ENCODE results near the gene IGSF21.

The IGSF21 gene

DNA sequence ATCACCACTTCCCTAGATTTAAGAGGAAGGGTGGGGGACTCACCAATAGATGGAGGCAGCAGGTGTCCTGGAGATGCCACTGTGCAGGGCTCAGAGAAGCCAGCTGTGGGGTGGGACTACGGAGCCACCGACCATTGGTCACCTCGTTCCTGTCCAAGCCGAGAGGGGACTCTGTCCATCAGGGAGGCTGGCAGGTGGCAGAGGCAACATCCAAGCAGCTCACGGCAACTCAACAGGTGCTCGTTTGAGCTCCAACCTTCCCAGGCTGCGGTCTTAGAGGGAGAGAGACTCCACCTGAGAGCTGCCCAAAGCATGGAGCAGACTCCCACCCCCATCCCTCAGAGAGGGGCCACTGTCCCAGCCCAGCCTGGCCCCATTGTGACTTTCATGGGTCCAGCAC lies 71.4 kb downstream of the IGSF21 start:
- H3K79me2 ChIP-seq (ENCODE audit: control insufficient read depth, low read length): no peaks in the 10 kb centered on the region
- no peak overlapping the region for H3K4me2 ChIP-seq (ENCODE audit: low read length)
- TF ChIP-seq, protein P1, sequence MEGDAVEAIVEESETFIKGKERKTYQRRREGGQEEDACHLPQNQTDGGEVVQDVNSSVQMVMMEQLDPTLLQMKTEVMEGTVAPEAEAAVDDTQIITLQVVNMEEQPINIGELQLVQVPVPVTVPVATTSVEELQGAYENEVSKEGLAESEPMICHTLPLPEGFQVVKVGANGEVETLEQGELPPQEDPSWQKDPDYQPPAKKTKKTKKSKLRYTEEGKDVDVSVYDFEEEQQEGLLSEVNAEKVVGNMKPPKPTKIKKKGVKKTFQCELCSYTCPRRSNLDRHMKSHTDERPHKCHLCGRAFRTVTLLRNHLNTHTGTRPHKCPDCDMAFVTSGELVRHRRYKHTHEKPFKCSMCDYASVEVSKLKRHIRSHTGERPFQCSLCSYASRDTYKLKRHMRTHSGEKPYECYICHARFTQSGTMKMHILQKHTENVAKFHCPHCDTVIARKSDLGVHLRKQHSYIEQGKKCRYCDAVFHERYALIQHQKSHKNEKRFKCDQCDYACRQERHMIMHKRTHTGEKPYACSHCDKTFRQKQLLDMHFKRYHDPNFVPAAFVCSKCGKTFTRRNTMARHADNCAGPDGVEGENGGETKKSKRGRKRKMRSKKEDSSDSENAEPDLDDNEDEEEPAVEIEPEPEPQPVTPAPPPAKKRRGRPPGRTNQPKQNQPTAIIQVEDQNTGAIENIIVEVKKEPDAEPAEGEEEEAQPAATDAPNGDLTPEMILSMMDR (IDR thresholded peaks at IDR 0.05; ENCODE audit: low read depth, low read length, poor library complexity, severe bottlenecking): no peak
- no peak for TF ChIP-seq EZH2phosphoT487 (IDR thresholded peaks at IDR 0.05; ENCODE audit: borderline replicate concordance, low read length)
- no peaks in the 10 kb centered on the region for H3K36me3 ChIP-seq (ENCODE audit: control insufficient read depth, low read length)
- no peaks in the 10 kb centered on the region for H4K20me1 ChIP-seq (ENCODE audit: control insufficient read depth, insufficient read depth, low read depth, low read length)
- H3K27ac ChIP-seq (ENCODE audit: low read depth, low read length): no peak overlapping the region
- H3K27me3 ChIP-seq (ENCODE audit: control insufficient read depth, low read length): no peaks in the 10 kb centered on the region; the same call in 1 of the 2 replicates
- H3K4me3 ChIP-seq (ENCODE audit: low read length): no peak overlapping the region
- H3K9me3 ChIP-seq (ENCODE audit: control insufficient read depth, insufficient read depth, low read length): no peaks in the 10 kb centered on the region
- no peaks in the 10 kb centered on the region for H3F3A ChIP-seq (ENCODE audit: control insufficient read depth, insufficient read depth)
- peaks cover 3% of the 10 kb centered on the region for H3K4me1 ChIP-seq (ENCODE audit: control insufficient read depth, low read length)
- no peaks in the 10 kb centered on the region for H3K9me2 ChIP-seq (replicated peaks; ENCODE audit: control insufficient read depth, low read length)

DNA sequence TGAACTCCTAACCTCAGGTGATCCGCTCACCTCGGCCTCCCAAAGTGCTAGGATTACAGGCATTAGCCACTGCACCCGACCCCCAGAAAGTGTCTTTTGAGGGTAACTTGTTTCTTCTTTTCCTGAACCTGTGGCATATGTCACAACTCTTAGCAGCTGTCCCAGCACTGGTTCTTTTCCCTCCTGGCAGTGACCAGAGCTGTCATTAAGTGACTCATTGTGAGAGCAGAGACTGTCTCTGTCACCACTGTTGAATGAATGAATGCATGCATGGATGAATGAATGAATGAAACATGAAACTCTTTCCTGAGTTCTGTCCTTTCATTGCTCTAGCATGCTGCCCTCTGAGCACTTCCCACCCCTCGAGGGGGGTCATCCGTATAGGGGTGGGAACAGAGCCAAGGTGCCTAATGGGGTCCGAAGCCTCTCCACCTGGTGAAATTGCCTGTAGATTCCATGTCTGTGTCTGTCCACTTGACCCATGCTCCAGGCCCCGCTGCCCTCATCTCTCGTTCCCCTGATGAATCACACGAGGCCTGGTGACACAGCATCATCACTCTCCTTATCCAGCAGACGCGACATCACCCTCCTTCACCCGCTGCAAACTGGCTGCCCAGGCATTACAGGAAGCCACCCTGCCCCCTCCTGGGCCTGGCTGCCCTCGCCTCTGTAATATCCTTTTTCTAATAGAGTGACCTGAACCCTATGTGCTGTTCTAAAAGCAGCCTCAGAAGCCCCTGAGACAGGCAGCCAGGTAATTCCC lies 75.0 kb downstream of the IGSF21 start:
- Histone ChIP-seq H3K36me3 (ENCODE audit: control insufficient read depth, low read length) (no peaks in the 10 kb centered on the region), H3K4me1 (ENCODE audit: control insufficient read depth, low read length) (peaks cover 3% of the 10 kb centered on the region), H3K9me2 (replicated peaks; ENCODE audit: control insufficient read depth, low read length) (no peaks in the 10 kb centered on the region), H4K20me1 (ENCODE audit: control insufficient read depth, insufficient read depth, low read depth, low read length) (no peaks in the 10 kb centered on the region), H3K4me2 (ENCODE audit: low read length) (no peak overlapping the region), H3K27ac (ENCODE audit: low read depth, low read length) (no peak overlapping the region), H3K27me3 (ENCODE audit: control insufficient read depth, low read length) (no peaks in the 10 kb centered on the region; the same call in 1 of the 2 replicates), H3K79me2 (ENCODE audit: control insufficient read depth, low read length) (no peaks in the 10 kb centered on the region), H3F3A (ENCODE audit: control insufficient read depth, insufficient read depth) (no peaks in the 10 kb centered on the region), H3K4me3 (ENCODE audit: low read length) (no peak overlapping the region), H3K9me3 (ENCODE audit: control insufficient read depth, insufficient read depth, low read length) (no peaks in the 10 kb centered on the region)
- TF ChIP-seq EZH2phosphoT487 (IDR thresholded peaks at IDR 0.05; ENCODE audit: borderline replicate concordance, low read length): no peak
- TF ChIP-seq, protein P1 (IDR thresholded peaks at IDR 0.05; ENCODE audit: low read depth, low read length, poor library complexity, severe bottlenecking): no peak

DNA sequence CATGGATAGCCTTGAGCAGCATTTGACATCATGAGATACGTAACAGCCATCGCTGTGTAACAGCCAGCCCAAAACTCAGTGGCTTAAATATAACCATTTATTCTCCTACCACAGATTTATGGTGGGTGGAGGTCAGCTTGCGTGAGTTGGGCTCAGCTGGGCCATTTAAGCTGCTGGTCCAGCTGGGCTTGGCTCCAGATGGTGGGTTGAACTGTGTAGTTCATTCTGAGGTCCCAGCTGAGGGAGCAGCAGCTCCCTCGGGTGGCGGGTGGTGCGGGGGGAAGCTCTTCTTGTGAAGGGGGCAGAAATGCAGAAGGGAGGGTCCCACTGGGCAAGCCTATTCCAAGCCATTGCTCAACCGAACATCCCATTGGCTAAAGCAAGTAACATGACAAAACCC lies 75.9 kb downstream of the IGSF21 start:
- no peaks in the 10 kb centered on the region for H3K36me3 ChIP-seq (ENCODE audit: control insufficient read depth, low read length)
- H3K4me2 ChIP-seq (ENCODE audit: low read length): no peak overlapping the region
- no peaks in the 10 kb centered on the region for H3K27me3 ChIP-seq (ENCODE audit: control insufficient read depth, low read length)
- no peaks in the 10 kb centered on the region for H4K20me1 ChIP-seq (ENCODE audit: control insufficient read depth, insufficient read depth, low read depth, low read length)
- H3K79me2 ChIP-seq (ENCODE audit: control insufficient read depth, low read length): no peaks in the 10 kb centered on the region
- no peak overlapping the region for H3K4me3 ChIP-seq (ENCODE audit: low read length)
- H3K9me2 ChIP-seq (replicated peaks; ENCODE audit: control insufficient read depth, low read length): no peaks in the 10 kb centered on the region
- TF ChIP-seq, protein P1 (IDR thresholded peaks at IDR 0.05; ENCODE audit: low read depth, low read length, poor library complexity, severe bottlenecking): no peak
- TF ChIP-seq EZH2phosphoT487 (IDR thresholded peaks at IDR 0.05; ENCODE audit: borderline replicate concordance, low read length): no peak
- H3K4me1 ChIP-seq (ENCODE audit: control insufficient read depth, low read length): no peaks in the 10 kb centered on the region
- no peak overlapping the region for H3K27ac ChIP-seq (ENCODE audit: low read depth, low read length)
- H3F3A ChIP-seq (ENCODE audit: control insufficient read depth, insufficient read depth): no peaks in the 10 kb centered on the region
- H3K9me3 ChIP-seq (ENCODE audit: control insufficient read depth, insufficient read depth, low read length): no peaks in the 10 kb centered on the region
